ENCODE measurements around the gene LILRB5. TPM values are rescaled to one million over a fixed set of nuclear protein-coding genes. Genes with fewer than 3 reads are reported as not detected.
"Not testable (repeated sequence)": the region's sequence is repeated elsewhere in the genome, so short reads cannot be mapped to it uniquely, and the experiment has no call there.

The LILRB5 gene
- total and polyA plus RNA-seq, 4 experiments from 2014 or later, result 0.47 to 0.52 TPM; not detected in 2

GRCh38 chr19:54214217-54214616, 42.9 kb downstream of the LILRB5 start:
- H3K27me3 ChIP-seq (ENCODE audit: insufficient read depth, low read length); POLR2A ChIA-PET (ENCODE audit: partially characterized antibody); H3K9me3 Mint-ChIP-seq; DNase-seq; H3K36me3 ChIP-seq (ENCODE audit: insufficient read depth, low read length); H3K27me3 Mint-ChIP-seq; intact Hi-C loops (cut with micrococcal nuclease); H3K27ac ChIP-seq (ENCODE audit: low read depth, low read length); H3K4me3 Mint-ChIP-seq; H3K9me3 ChIP-seq (ENCODE audit: control insufficient read depth in 1 of 2, low read length in 2 of 2); H3K4me3 ChIP-seq (ENCODE audit: low read length in 2 of 2): not testable (repeated sequence)
- peak overlapping the region in 1 of 7 donors; percentile 41 for H3K27ac Mint-ChIP-seq
- peaks cover 22% of the 10 kb centered on the region for H3K4me1 ChIP-seq (ENCODE audit: insufficient read depth, low read length)
- CTCF ChIA-PET (ENCODE audit: partially characterized antibody), result interaction anchor here (0.7 kb wide), 1 partner anchor 158 kb away, joined by 3 read pairs; no protein-coding TSS in a partner anchor
- peaks cover 8 to 19% of the 10 kb centered on the region in 2 donors for H3K36me3 Mint-ChIP-seq
- H3K4me1 Mint-ChIP-seq, result peaks cover 16 to 22% (median 19%) of the 10 kb centered on the region in 4 donors

GRCh38 chr19:54211235-54211634, 45.8 kb downstream of the LILRB5 start:
- H3K27ac Mint-ChIP-seq, result peak overlapping the region; percentile 69 to 100 (median 92)
- H3K9me3 Mint-ChIP-seq, result peaks cover 0 to 1% (median 0%) of the 10 kb centered on the region in 8 donors
- ChIA-PET POLR2A (ENCODE audit: partially characterized antibody) (interaction anchor here (1.1 to 5.3 kb wide), 4 partner anchors 9 to 36 kb away, joined by 4 to 66 read pairs (median 23); partner anchors contain the start of genes MBOAT7, RPS9 and TSEN34), CTCF (ENCODE audit: partially characterized antibody) (interaction anchor here (0.7 kb wide), 1 partner anchor 54 kb away, joined by 3 read pairs; no protein-coding TSS in a partner anchor)
- Histone ChIP-seq H3K27me3 (ENCODE audit: insufficient read depth, low read length) (no peaks in the 10 kb centered on the region), H3K36me3 (ENCODE audit: insufficient read depth, low read length) (peaks cover 21% of the 10 kb centered on the region), H3K9me3 (ENCODE audit: control insufficient read depth in 1 of 2, low read length in 2 of 2) (no peaks in the 10 kb centered on the region), H3K4me1 (ENCODE audit: insufficient read depth, low read length) (peaks cover 52% of the 10 kb centered on the region), H3K4me3 (ENCODE audit: low read length in 2 of 2) (no peak overlapping the region), H3K27ac (ENCODE audit: low read depth, low read length) (peak overlapping the region; percentile 33)
- intact Hi-C loops (cut with micrococcal nuclease), result no loop called here
- H3K4me1 Mint-ChIP-seq, result peaks cover 32 to 52% (median 41%) of the 10 kb centered on the region in 4 donors
- DNase-seq, result no peak
- peaks cover 23 to 31% of the 10 kb centered on the region in 2 donors for H3K36me3 Mint-ChIP-seq
- peak overlapping the region; percentile 0 to 74 (median 42) for H3K4me3 Mint-ChIP-seq
- H3K27me3 Mint-ChIP-seq, result no peaks in the 10 kb centered on the region

GRCh38 chr19:54209811-54210494, 47.1 kb downstream of the LILRB5 start:
- peak in 3 of 5 donors; percentile 23 to 68 (median 27) for DNase-seq
- Histone ChIP-seq H3K9me3 (ENCODE audit: control insufficient read depth in 1 of 2, low read length in 2 of 2) (no peaks in the 10 kb centered on the region), H3K27ac (ENCODE audit: low read depth, low read length) (peak overlapping the region; percentile 7), H3K27me3 (ENCODE audit: insufficient read depth, low read length) (no peaks in the 10 kb centered on the region), H3K36me3 (ENCODE audit: insufficient read depth, low read length) (peaks cover 33% of the 10 kb centered on the region), H3K4me3 (ENCODE audit: low read length in 2 of 2) (no peak overlapping the region), H3K4me1 (ENCODE audit: insufficient read depth, low read length) (peaks cover 64% of the 10 kb centered on the region)
- no peaks in the 10 kb centered on the region for H3K27me3 Mint-ChIP-seq
- ChIA-PET CTCF (ENCODE audit: partially characterized antibody) (interaction anchor here (1.0 kb wide), 1 partner anchor 41 kb away, joined by 4 read pairs; no protein-coding TSS in a partner anchor), POLR2A (ENCODE audit: partially characterized antibody) (interaction anchor here (4.4 to 5.3 kb wide), 2 partner anchors 10 to 19 kb away, joined by 42 to 66 read pairs; partner anchors contain the start of genes MBOAT7, RPS9 and TSEN34)
- peaks cover 28 to 43% of the 10 kb centered on the region in 2 donors for H3K36me3 Mint-ChIP-seq
- H3K27ac Mint-ChIP-seq, result peak overlapping the region; percentile 69 to 100 (median 92)
- H3K4me1 Mint-ChIP-seq, result peaks cover 38 to 65% (median 49%) of the 10 kb centered on the region in 4 donors
- intact Hi-C loops (cut with micrococcal nuclease), result no loop called here
- H3K9me3 Mint-ChIP-seq, result peaks cover 0 to 1% (median 0%) of the 10 kb centered on the region in 8 donors
- H3K4me3 Mint-ChIP-seq, result peak overlapping the region in 7 of 8 donors; percentile 37 to 74 (median 73)

GRCh38 chr19:54209058-54209810, 47.8 kb downstream of the LILRB5 start:
- Mint-ChIP-seq H3K9me3 (peaks cover 0 to 1% (median 0%) of the 10 kb centered on the region in 8 donors), H3K4me3 (peak overlapping the region in 1 of 8 donors; percentile 16), H3K36me3 (peaks cover 34 to 50% of the 10 kb centered on the region in 2 donors), H3K27me3 (no peaks in the 10 kb centered on the region), H3K27ac (peak overlapping the region; percentile 78 to 100 (median 92)), H3K4me1 (peaks cover 43 to 72% (median 56%) of the 10 kb centered on the region in 4 donors)
- Histone ChIP-seq H3K36me3 (ENCODE audit: insufficient read depth, low read length) (peaks cover 40% of the 10 kb centered on the region), H3K27me3 (ENCODE audit: insufficient read depth, low read length) (no peaks in the 10 kb centered on the region), H3K9me3 (ENCODE audit: control insufficient read depth in 1 of 2, low read length in 2 of 2) (no peaks in the 10 kb centered on the region), H3K4me3 (ENCODE audit: low read length in 2 of 2) (no peak overlapping the region), H3K27ac (ENCODE audit: low read depth, low read length) (peak overlapping the region; percentile 7), H3K4me1 (ENCODE audit: insufficient read depth, low read length) (peaks cover 71% of the 10 kb centered on the region)
- POLR2A ChIA-PET (ENCODE audit: partially characterized antibody), result interaction anchor here (1.6 to 5.3 kb wide), 3 partner anchors 9 to 49 kb away, joined by 3 to 66 read pairs (median 42); partner anchors contain the start of genes MBOAT7, RPS9 and TSEN34
- CTCF ChIA-PET (ENCODE audit: partially characterized antibody), result interaction anchor here (1.0 kb wide), 1 partner anchor 41 kb away, joined by 4 read pairs; no protein-coding TSS in a partner anchor
- intact Hi-C loops (cut with micrococcal nuclease), result no loop called here
- no peak for DNase-seq

GRCh38 chr19:54208784-54209057, 48.4 kb downstream of the LILRB5 start:
- Histone ChIP-seq H3K27ac (ENCODE audit: low read depth, low read length) (no peak overlapping the region), H3K36me3 (ENCODE audit: insufficient read depth, low read length) (peaks cover 44% of the 10 kb centered on the region), H3K9me3 (ENCODE audit: control insufficient read depth in 1 of 2, low read length in 2 of 2) (no peaks in the 10 kb centered on the region), H3K27me3 (ENCODE audit: insufficient read depth, low read length) (no peaks in the 10 kb centered on the region), H3K4me3 (ENCODE audit: low read length in 2 of 2) (no peak overlapping the region), H3K4me1 (ENCODE audit: insufficient read depth, low read length) (peaks cover 76% of the 10 kb centered on the region)
- H3K27me3 Mint-ChIP-seq, result no peaks in the 10 kb centered on the region
- no peak for DNase-seq
- ChIA-PET POLR2A (ENCODE audit: partially characterized antibody) (interaction anchor here (1.2 to 5.3 kb wide), 4 partner anchors 9 to 72 kb away, joined by 3 to 66 read pairs (median 23); partner anchors contain the start of genes CNOT3, MBOAT7, RPS9 and TSEN34), CTCF (ENCODE audit: partially characterized antibody) (interaction anchor here (10.4 kb wide), 1 partner anchor 19 kb away, joined by 56 read pairs; the partner anchor contains the start of genes MBOAT7 and TSEN34)
- intact Hi-C loops (cut with micrococcal nuclease), result no loop called here
- peaks cover 0 to 1% (median 0%) of the 10 kb centered on the region in 8 donors for H3K9me3 Mint-ChIP-seq
- peak overlapping the region in 5 of 7 donors; percentile 63 to 86 (median 78) for H3K27ac Mint-ChIP-seq
- H3K36me3 Mint-ChIP-seq, result peaks cover 39 to 51% of the 10 kb centered on the region in 2 donors
- peak overlapping the region in 6 of 8 donors; percentile 2 to 69 (median 40) for H3K4me3 Mint-ChIP-seq
- H3K4me1 Mint-ChIP-seq, result peaks cover 46 to 77% (median 60%) of the 10 kb centered on the region in 4 donors

- H3K27me3 ChIP-seq (ENCODE audit: insufficient read depth, low read length), result no peaks in the 10 kb centered on the region
- ChIA-PET CTCF (ENCODE audit: partially characterized antibody) (interaction anchor here (10.4 kb wide), 1 partner anchor 18 kb away, joined by 56 read pairs; the partner anchor contains the start of genes MBOAT7 and TSEN34), POLR2A (ENCODE audit: partially characterized antibody) (interaction anchor here (1.2 to 5.3 kb wide), 4 partner anchors 8 to 71 kb away, joined by 3 to 66 read pairs (median 23); partner anchors contain the start of genes CNOT3, MBOAT7, RPS9 and TSEN34)
- intact Hi-C loops (cut with micrococcal nuclease), result no loop called here
- Mint-ChIP-seq H3K36me3 (peaks cover 45 to 54% of the 10 kb centered on the region in 2 donors), H3K27me3 (no peaks in the 10 kb centered on the region), H3K4me1 (peaks cover 50 to 83% (median 65%) of the 10 kb centered on the region in 4 donors), H3K4me3 (peak overlapping the region in 7 of 8 donors; percentile 2 to 69 (median 39)), H3K9me3 (peaks cover 0 to 1% (median 0%) of the 10 kb centered on the region in 8 donors), H3K27ac (peak overlapping the region; percentile 63 to 86 (median 78))
- DNase-seq, result peak in 4 of 5 donors; percentile 40 to 62 (median 50)
- no peaks in the 10 kb centered on the region for H3K9me3 ChIP-seq (ENCODE audit: control insufficient read depth in 1 of 2, low read length in 2 of 2)
- no peak overlapping the region for H3K4me3 ChIP-seq (ENCODE audit: low read length in 2 of 2)
- H3K27ac ChIP-seq (ENCODE audit: low read depth, low read length), result peak overlapping the region; percentile 9
- H3K36me3 ChIP-seq (ENCODE audit: insufficient read depth, low read length), result peaks cover 50% of the 10 kb centered on the region
- peaks cover 82% of the 10 kb centered on the region for H3K4me1 ChIP-seq (ENCODE audit: insufficient read depth, low read length)
Observed at GRCh38 chr19:54207983-54208783, 48.9 kb downstream of the LILRB5 start.

Data from CD4-positive, alpha-beta memory T cell (primary cell).